CD4-positive, alpha-beta T cell treated with Interleukin-10 for 1 hour (primary cell): ENCODE results near the gene ANKRD6.

ENCODE experiments used
- DNase-seq: peaks from one replicate; pipeline ENCODE4 v3.0.0-alpha.2; 2020

Gene ANKRD6

DNA sequence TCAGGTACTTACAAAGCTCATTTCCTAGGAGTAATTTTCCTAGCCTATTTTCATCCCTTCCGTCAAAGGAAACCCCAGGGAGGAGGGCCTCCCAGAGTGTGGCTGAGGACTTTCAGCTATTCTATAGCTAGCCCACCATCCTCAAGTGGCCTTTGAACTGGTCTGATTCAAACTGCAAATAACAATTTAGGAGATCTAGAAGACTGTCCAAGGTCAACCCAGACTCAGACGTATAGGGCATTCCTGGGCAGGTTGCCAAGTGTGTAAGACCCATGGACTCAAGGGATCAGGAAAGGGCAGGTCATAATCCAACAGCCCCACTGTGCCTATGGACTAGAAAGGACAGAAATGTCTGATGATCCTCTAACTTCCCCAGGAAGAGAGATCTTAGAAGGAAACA lies 18.7 kb upstream of the ANKRD6 start:
- DNase-seq, result no peak

- DNase-seq, result no peak
These were observed 17.8 kb upstream of the ANKRD6 start for GRCh38 chr6:89415185-89415584.

GRCh38 chr6:89416796-89417195 lies 16.2 kb upstream of the ANKRD6 start:
- no peak for DNase-seq

- DNase-seq, result no peak
These were observed 2.6 kb upstream of the ANKRD6 start for GRCh38 chr6:89430201-89430962.

DNA sequence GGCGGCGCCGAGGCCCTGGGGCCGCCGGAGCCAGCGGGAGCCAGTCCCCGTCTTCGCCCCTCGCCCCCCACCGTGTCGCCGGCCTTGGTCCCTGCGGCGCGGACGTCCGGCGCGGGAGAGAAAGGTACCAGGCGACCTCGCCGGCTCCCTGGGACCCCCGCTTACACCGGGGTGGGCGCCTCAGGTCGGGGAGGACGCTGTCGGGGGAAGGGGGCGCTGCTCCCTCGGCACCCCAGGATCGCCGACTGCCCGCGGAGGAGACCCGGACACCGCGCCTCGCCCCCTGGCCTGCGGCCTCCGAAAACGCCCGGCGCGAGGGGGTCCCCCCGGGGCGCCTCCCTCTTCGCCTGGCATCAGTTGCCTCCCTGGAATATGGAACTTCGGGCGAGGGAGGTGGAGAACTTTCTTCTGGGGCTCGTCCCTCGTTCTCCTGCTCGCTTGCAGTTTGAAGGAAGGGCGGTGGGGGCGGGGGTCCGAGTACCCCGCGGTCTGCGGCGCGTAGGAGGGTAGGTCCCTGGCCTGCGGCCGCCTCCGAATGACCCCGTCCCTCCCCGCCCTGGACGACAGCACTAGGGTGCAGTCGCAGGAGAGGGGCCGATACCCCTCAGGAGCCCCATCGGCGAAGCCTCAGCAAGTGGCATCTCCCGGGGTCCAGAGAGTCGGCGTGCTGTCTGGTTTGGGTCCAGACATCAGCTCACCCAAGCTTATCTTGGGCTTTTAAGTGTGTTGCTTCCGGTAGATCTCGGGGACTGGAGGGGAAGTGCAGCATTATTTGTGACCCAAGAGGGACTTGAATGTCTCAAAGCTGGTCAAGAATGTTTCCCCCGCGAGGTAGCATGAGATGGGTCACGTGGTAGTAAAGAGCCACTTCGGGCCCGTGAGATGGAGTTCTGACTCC lies 549 bp downstream of the ANKRD6 start:
- peak; percentile 37 for DNase-seq

GRCh38 chr6:89434150-89434499 lies 1.2 kb downstream of the ANKRD6 start:
- DNase-seq, result no peak

DNA sequence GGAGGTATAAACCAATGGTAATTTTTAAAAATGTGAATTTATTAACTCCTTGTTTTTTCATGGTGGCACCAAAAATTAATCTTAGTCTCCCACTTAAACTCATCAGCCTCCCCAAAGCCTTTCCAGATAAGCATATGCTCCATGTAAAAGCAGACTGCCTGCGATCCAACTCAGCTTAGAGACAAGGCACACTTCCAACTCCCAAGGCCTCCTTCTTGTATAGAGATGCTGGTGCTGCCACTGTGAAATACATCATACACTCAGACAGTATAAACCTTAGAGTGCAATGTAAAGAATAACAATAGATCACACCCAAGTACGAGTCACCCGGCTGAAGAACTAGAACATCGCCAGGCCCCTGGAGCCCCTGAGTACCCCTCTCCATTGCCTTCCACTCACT lies 2.0 kb downstream of the ANKRD6 start:
- DNase-seq, result no peak

GRCh38 chr6:89436226-89436625 lies 3.3 kb downstream of the ANKRD6 start:
- no peak for DNase-seq

GRCh38 chr6:89438248-89438647 lies 5.3 kb downstream of the ANKRD6 start:
- no peak for DNase-seq

DNA sequence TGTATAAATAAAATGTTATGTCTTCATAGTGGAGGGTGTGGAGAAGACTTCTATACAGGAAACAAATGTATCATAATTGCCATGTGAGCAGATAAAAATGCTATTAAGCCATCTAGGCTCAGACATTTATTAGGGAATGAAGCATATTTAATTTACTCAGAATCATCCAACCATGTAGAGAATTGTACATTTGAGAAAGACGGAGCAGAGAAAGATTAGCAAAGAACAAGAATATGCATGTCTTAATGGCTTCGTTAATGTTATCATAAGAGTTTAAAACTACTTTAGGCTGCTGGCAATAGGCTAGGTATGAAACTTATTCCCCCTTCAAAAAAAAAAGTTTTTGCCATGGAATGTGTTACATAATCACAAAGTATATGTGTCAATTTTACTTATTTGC lies 6.1 kb downstream of the ANKRD6 start:
- DNase-seq, result no peak

DNA sequence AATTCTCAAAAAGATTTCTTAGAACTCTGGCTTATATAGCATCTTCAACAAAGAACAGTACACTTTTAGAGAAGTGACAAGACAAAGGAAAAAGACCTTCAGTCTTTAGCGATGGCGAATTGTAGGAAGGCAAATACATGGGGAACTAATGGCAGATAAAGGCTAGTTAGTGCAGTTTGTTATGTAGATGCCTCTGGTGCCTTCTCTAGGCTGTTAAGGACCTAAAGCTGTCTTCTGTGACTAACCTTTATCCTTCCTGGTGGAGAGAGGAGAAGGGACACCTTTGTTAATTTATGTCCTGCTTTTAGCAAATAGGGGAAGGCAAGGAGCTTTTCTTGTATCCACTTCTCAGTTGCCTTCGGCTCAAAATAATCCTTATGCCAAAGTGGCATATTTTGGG lies 7.2 kb downstream of the ANKRD6 start:
- DNase-seq, result no peak

- DNase-seq, result no peak
These were observed 10.7 kb downstream of the ANKRD6 start for GRCh38 chr6:89443658-89444057.

- no peak for DNase-seq
These were observed 16.2 kb downstream of the ANKRD6 start for GRCh38 chr6:89449193-89449592.

GRCh38 chr6:89452281-89452680 lies 19.3 kb downstream of the ANKRD6 start:
- no peak for DNase-seq

GRCh38 chr6:89454300-89454699 lies 21.3 kb downstream of the ANKRD6 start:
- DNase-seq, result no peak

- DNase-seq, result no peak
These were observed 25.8 kb downstream of the ANKRD6 start for GRCh38 chr6:89458704-89459103.

DNA sequence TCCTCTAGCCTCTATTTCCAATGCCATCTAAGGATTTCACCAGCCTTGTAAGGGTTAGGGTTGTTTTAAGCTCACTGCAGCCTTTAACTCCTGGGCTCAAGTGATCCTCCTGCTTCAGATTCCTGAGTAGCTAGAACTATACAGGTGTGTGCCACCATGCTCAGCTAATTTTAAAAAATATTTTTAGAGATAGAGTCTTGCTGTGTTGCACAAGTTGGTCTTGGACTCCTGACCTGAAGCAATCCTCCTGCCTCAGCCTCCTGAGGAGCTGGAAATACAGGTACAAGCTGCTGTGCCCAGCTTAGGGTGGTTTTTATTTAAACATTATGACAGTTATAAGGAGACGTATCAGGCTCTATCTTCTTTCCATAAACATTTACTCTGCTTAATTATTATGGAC lies 26.5 kb downstream of the ANKRD6 start:
- no peak for DNase-seq

GRCh38 chr6:89460713-89461112 lies 27.8 kb downstream of the ANKRD6 start:
- DNase-seq, result no peak

- no peak for DNase-seq
These were observed 29.6 kb downstream of the ANKRD6 start for GRCh38 chr6:89462503-89462902.

DNA sequence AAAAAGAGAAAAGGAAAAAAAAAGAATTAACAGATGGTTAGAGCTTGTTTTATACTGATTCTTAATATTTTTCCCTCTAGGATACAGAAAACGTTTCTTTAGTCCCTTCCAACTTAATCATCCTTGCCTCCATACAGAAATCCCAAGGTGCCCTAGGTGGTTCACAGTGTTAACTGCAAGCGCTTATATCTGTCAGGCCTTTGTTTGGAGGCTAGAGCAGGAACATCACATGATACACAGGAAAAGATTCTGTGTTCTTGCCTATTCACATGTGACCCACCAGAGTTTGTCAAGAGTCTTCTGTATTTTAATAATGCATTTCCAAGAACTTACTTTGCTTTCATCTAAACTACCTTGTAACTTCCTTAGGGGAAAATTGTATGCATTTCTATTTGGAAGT lies 31.3 kb downstream of the ANKRD6 start:
- DNase-seq, result no peak

GRCh38 chr6:89467437-89467836 lies 34.5 kb downstream of the ANKRD6 start:
- DNase-seq, result no peak

DNA sequence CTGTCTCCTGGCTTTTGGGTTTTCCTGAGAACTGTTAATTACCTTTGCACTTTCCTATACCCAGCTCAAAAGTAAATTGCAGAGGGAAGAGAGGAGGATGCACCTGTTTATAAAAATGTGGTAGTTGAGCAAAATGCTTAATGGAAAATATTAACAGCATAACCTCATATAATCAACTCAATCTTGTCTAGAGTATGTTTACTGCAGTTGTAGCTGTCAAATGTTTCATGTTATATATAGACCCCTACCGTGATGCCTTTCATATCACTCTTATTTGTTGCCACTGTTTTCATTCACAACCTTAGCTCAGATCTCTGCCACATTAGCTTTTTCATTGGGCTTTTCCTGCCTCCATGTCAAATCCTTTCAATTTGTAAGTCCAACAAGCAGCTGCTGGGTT lies 36.0 kb downstream of the ANKRD6 start:
- DNase-seq, result no peak

DNA sequence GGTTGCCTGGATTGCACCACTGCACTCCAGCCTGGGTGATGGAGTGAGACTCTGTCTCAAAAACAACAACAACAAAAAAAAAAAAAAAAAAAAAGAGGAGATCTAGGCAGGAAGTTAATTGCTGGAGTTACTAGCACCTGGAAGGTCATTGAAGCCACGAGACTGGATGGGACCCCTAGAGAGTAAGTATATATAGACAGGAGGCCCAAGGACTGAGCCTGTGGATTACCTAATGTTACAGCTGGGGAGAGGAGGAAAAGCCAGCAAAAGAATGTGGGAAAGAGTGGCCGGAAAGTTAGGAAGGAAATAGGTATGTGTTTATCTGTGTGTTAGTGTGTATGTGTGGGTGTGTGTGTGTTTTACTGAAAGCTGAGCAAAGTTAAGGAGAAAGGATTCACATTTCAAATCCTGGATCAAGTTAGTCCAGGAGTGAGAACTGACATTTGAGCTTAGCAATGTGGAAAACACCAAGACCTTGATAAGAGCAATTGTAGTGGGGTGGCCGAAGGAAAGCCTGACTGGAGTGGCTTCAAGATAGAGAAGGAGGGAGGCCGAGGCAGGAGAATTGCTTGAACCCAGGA lies 38.4 kb downstream of the ANKRD6 start:
- DNase-seq, result no peak

- no peak for DNase-seq
These were observed 42.1 kb downstream of the ANKRD6 start for GRCh38 chr6:89475101-89475500.
